ENCODE measurements around the gene PTPRM. TPM values are rescaled to one million over a fixed set of nuclear protein-coding genes. Genes with fewer than 3 reads are reported as not detected.

The PTPRM gene
- total and polyA plus RNA-seq, 5 donors from 2014 or later: 1.1 to 4.6 (median 3.6) TPM

DNA sequence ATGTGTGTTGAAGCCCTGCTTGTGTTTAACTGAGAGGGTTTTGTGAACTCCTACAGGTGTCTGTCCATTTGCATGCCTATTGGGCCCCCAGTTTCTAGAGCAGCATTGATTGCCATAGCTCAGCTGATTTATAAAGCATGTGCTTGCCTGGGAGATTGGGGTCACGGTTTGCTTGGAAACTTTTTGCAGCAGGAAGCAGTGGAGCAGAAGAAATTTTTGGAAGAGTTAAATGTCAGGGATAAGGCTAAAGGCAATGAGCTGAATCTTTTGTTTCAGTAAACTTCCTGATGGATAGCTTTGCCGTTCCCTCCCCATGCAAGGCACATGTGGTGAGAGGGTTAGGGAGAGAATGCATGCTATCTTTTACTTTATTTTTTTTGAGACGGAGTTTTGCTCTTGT, 102.2 kb downstream of the PTPRM start:
- H3K4me1 Mint-ChIP-seq: no peaks in the 10 kb centered on the region

DNA sequence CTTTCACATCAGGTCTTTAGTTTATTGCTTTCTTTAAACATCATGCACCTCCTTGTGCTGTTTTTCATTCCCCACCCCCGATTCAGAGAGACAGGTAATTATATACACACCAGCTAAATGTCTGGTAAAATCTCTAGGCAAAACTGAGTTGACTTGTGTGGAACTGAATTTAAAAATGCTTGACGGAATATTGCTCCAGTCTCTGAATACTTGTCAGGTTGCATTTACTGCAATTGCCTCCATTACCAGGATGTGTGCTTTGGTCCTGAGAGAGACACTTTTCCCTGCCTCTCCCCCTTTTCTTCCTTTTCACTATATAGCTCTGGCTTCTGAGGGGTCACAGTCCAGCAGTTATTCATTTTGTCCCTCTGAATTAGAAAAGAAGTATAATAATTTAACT, 104.0 kb downstream of the PTPRM start:
- ATAC-seq (ENCODE audit: low read depth in 2 of 2): no peak

More for the DNA sequence above, 102.2 kb downstream of the PTPRM start:
- Mint-ChIP-seq H3K27ac (no peak overlapping the region), H3K9me3 (peaks cover 0 to 4% (median 0%) of the 10 kb centered on the region in 7 donors), H3K36me3 (no peaks in the 10 kb centered on the region), H3K27me3 (no peaks in the 10 kb centered on the region), H3K4me3 (no peak overlapping the region)
- no peak overlapping the region for H3K4me3 ChIP-seq (ENCODE audit: low read depth, low read length)
- DNase-seq (no peak), ATAC-seq (ENCODE audit: low read depth in 2 of 2) (no peak)
- no peaks in the 10 kb centered on the region for H3K9me3 ChIP-seq (ENCODE audit: control insufficient read depth in 2 of 2, low read length in 2 of 2)
- no peaks in the 10 kb centered on the region for H3K36me3 ChIP-seq (ENCODE audit: control insufficient read depth, insufficient read depth, low read length)
- H3K4me1 ChIP-seq (ENCODE audit: control insufficient read depth, insufficient read depth, low read length, poor library complexity, severe bottlenecking): no peaks in the 10 kb centered on the region
- H3K27ac ChIP-seq (ENCODE audit: insufficient read depth, low read length, poor library complexity, severe bottlenecking): no peak overlapping the region
- no peaks in the 10 kb centered on the region for H3K27me3 ChIP-seq (ENCODE audit: control insufficient read depth, insufficient read depth, low read length)

DNA sequence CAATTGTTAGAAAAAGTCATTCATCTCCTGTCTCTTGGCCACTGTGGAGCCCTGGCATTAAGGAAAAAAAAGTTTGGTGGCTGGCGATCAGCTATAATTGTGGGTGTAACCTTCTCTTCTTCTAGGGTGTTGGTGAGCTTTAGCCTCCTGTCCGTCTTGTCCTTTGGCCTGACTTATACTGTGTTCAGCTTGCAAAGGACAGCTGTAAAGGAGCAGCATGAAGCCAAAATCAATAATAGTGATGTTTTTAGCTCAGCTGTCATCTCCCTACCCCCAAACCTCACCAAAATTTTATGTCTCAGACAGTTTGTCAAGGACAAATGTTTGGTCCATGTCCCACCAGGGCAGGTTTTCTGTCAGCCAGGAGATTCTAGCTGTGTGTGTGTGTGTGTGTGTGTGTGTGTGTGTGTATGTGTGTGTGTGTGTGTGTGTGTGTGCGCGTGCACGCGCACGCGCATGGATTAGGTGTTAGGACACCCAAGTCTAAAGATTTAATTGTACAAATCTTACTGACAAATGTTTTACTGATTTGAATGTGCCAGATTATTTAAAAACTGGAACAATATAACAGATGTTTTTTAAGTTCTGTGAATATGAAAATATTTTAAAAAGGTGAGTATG, 109.2 kb downstream of the PTPRM start:
- no peak overlapping the region for H3K27ac ChIP-seq (ENCODE audit: insufficient read depth, low read length, poor library complexity, severe bottlenecking)
- ATAC-seq (ENCODE audit: low read depth in 2 of 2) (no peak), DNase-seq (no peak)
- Mint-ChIP-seq H3K4me1 (no peaks in the 10 kb centered on the region), H3K9me3 (peaks cover 0 to 4% (median 0%) of the 10 kb centered on the region in 7 donors), H3K27ac (no peak overlapping the region), H3K36me3 (no peaks in the 10 kb centered on the region), H3K4me3 (no peak overlapping the region), H3K27me3 (no peaks in the 10 kb centered on the region)
- no peaks in the 10 kb centered on the region for H3K27me3 ChIP-seq (ENCODE audit: control insufficient read depth, insufficient read depth, low read length)
- no peak overlapping the region for H3K4me3 ChIP-seq (ENCODE audit: low read depth, low read length)
- no peaks in the 10 kb centered on the region for H3K4me1 ChIP-seq (ENCODE audit: control insufficient read depth, insufficient read depth, low read length, poor library complexity, severe bottlenecking)
- no peaks in the 10 kb centered on the region for H3K9me3 ChIP-seq (ENCODE audit: control insufficient read depth in 2 of 2, low read length in 2 of 2)
- no peaks in the 10 kb centered on the region for H3K36me3 ChIP-seq (ENCODE audit: control insufficient read depth, insufficient read depth, low read length)

More for the DNA sequence above, 104.0 kb downstream of the PTPRM start:
- Histone ChIP-seq H3K9me3 (ENCODE audit: control insufficient read depth in 2 of 2, low read length in 2 of 2) (no peaks in the 10 kb centered on the region), H3K36me3 (ENCODE audit: control insufficient read depth, insufficient read depth, low read length) (no peaks in the 10 kb centered on the region), H3K27ac (ENCODE audit: insufficient read depth, low read length, poor library complexity, severe bottlenecking) (no peak overlapping the region), H3K27me3 (ENCODE audit: control insufficient read depth, insufficient read depth, low read length) (no peaks in the 10 kb centered on the region), H3K4me3 (ENCODE audit: low read depth, low read length) (no peak overlapping the region), H3K4me1 (ENCODE audit: control insufficient read depth, insufficient read depth, low read length, poor library complexity, severe bottlenecking) (no peaks in the 10 kb centered on the region)
- DNase-seq: no peak
- no peak overlapping the region for H3K4me3 Mint-ChIP-seq
- H3K4me1 Mint-ChIP-seq: no peaks in the 10 kb centered on the region
- H3K36me3 Mint-ChIP-seq: no peaks in the 10 kb centered on the region
- H3K27me3 Mint-ChIP-seq: no peaks in the 10 kb centered on the region
- no peak overlapping the region for H3K27ac Mint-ChIP-seq
- peaks cover 0 to 4% (median 0%) of the 10 kb centered on the region in 7 donors for H3K9me3 Mint-ChIP-seq

DNA sequence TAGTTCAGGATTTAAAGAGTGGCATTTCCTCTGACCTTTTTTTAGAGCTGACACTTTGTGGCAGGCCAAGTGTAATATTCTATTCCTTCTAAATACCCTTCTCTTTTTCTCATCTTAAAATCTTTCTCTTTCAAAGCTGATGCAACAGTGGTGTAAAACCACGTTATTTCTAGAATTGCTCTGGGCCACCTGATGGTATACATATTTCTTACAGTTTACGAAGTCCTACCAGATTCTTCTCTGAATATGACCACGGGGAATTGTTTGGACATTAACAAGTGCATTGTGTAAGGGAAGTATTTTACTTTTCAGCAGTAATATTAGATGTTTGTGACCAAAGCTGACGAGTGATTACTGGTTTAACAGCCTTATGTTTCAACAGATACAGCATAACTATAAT, 109.9 kb downstream of the PTPRM start:
- DNase-seq: no peak

DNA sequence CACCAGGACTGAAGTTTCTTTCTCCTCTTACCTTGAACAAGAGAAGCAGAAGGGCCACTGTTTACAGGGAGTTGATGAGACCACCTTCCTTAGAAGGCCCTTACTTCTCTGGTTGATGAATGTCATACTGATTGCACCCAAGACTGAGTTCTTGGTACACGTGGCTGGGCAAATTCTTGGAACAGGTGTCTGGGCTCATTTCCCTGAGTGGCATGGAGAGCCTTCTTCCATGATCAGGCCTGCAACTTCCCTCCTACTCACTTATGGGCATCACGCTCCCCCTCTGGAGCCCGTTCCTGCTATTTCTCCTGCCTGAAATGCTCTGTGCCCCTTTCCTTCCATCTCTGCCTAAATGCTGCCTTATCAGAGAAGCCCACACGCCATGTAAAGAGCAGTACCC, 110.3 kb downstream of the PTPRM start:
- Mint-ChIP-seq H3K27ac (no peak overlapping the region), H3K27me3 (no peaks in the 10 kb centered on the region), H3K4me1 (no peaks in the 10 kb centered on the region), H3K4me3 (no peak overlapping the region), H3K36me3 (no peaks in the 10 kb centered on the region), H3K9me3 (peaks cover 0 to 3% (median 0%) of the 10 kb centered on the region in 7 donors)
- no peak for DNase-seq
- H3K27me3 ChIP-seq (ENCODE audit: control insufficient read depth, insufficient read depth, low read length): no peaks in the 10 kb centered on the region
- no peaks in the 10 kb centered on the region for H3K4me1 ChIP-seq (ENCODE audit: control insufficient read depth, insufficient read depth, low read length, poor library complexity, severe bottlenecking)
- ATAC-seq (ENCODE audit: low read depth in 2 of 2): no peak
- no peak overlapping the region for H3K4me3 ChIP-seq (ENCODE audit: low read depth, low read length)
- H3K9me3 ChIP-seq (ENCODE audit: control insufficient read depth in 2 of 2, low read length in 2 of 2): no peaks in the 10 kb centered on the region
- H3K36me3 ChIP-seq (ENCODE audit: control insufficient read depth, insufficient read depth, low read length): no peaks in the 10 kb centered on the region
- H3K27ac ChIP-seq (ENCODE audit: insufficient read depth, low read length, poor library complexity, severe bottlenecking): no peak overlapping the region

More for the DNA sequence above, 109.9 kb downstream of the PTPRM start:
- Mint-ChIP-seq H3K4me3 (no peak overlapping the region), H3K4me1 (no peaks in the 10 kb centered on the region), H3K27ac (no peak overlapping the region), H3K9me3 (peaks cover 0 to 4% (median 0%) of the 10 kb centered on the region in 7 donors), H3K36me3 (no peaks in the 10 kb centered on the region), H3K27me3 (no peaks in the 10 kb centered on the region)
- Histone ChIP-seq H3K36me3 (ENCODE audit: control insufficient read depth, insufficient read depth, low read length) (no peaks in the 10 kb centered on the region), H3K27ac (ENCODE audit: insufficient read depth, low read length, poor library complexity, severe bottlenecking) (no peak overlapping the region), H3K9me3 (ENCODE audit: control insufficient read depth in 2 of 2, low read length in 2 of 2) (no peaks in the 10 kb centered on the region), H3K4me3 (ENCODE audit: low read depth, low read length) (no peak overlapping the region), H3K4me1 (ENCODE audit: control insufficient read depth, insufficient read depth, low read length, poor library complexity, severe bottlenecking) (no peaks in the 10 kb centered on the region), H3K27me3 (ENCODE audit: control insufficient read depth, insufficient read depth, low read length) (no peaks in the 10 kb centered on the region)
- no peak for ATAC-seq (ENCODE audit: low read depth in 2 of 2)

DNA sequence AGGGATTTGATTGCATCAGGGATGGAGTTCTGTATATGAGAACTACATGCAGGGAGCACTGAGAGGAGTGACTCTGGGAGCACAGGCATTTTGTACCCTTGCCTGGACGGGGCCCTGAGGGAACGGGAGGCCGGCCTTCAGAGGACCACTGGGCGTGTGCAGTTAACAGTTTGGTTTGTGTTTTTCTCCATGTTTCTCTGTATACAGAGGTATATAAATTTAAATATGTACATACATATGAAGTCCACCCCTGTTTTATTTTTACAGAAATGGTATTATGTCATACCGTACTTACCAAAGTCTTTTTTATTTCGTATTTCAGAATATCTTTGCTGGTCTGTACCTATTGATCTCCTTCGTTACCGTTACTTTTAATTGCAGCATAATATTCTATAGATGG, 111.3 kb downstream of the PTPRM start:
- Histone ChIP-seq H3K9me3 (ENCODE audit: control insufficient read depth in 2 of 2, low read length in 2 of 2) (no peaks in the 10 kb centered on the region), H3K27ac (ENCODE audit: insufficient read depth, low read length, poor library complexity, severe bottlenecking) (no peak overlapping the region), H3K27me3 (ENCODE audit: control insufficient read depth, insufficient read depth, low read length) (no peaks in the 10 kb centered on the region), H3K4me3 (ENCODE audit: low read depth, low read length) (no peak overlapping the region), H3K4me1 (ENCODE audit: control insufficient read depth, insufficient read depth, low read length, poor library complexity, severe bottlenecking) (no peaks in the 10 kb centered on the region), H3K36me3 (ENCODE audit: control insufficient read depth, insufficient read depth, low read length) (no peaks in the 10 kb centered on the region)
- H3K27ac Mint-ChIP-seq: no peak overlapping the region
- H3K9me3 Mint-ChIP-seq: peaks cover 0 to 3% (median 0%) of the 10 kb centered on the region in 7 donors
- DNase-seq: no peak
- H3K27me3 Mint-ChIP-seq: no peaks in the 10 kb centered on the region
- no peaks in the 10 kb centered on the region for H3K36me3 Mint-ChIP-seq
- H3K4me1 Mint-ChIP-seq: no peaks in the 10 kb centered on the region
- no peak overlapping the region for H3K4me3 Mint-ChIP-seq
- ATAC-seq (ENCODE audit: low read depth in 2 of 2): no peak

DNA sequence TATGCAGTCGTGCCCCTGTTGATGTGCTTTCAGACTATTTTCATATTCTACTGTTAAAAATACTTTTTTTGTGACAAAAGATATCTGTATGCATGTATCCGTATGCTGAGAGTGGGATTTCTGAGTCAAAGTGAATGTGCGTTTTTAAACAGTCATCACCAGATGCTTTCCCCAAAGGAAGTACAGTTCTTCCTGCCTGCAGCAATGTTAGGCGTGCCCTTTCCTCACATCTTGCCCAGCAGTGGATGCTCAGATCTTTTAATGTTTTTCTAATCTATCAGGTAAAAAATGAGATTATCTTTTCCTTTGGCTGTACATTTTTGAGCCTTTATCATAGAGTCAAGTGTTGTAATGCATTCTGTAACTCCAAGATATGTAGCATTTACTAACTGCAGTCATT, 111.7 kb downstream of the PTPRM start:
- H3K27me3 Mint-ChIP-seq: no peaks in the 10 kb centered on the region
- H3K4me3 Mint-ChIP-seq: no peak overlapping the region
- Histone ChIP-seq H3K4me3 (ENCODE audit: low read depth, low read length) (no peak overlapping the region), H3K27ac (ENCODE audit: insufficient read depth, low read length, poor library complexity, severe bottlenecking) (no peak overlapping the region), H3K36me3 (ENCODE audit: control insufficient read depth, insufficient read depth, low read length) (no peaks in the 10 kb centered on the region), H3K9me3 (ENCODE audit: control insufficient read depth in 2 of 2, low read length in 2 of 2) (no peaks in the 10 kb centered on the region), H3K27me3 (ENCODE audit: control insufficient read depth, insufficient read depth, low read length) (no peaks in the 10 kb centered on the region), H3K4me1 (ENCODE audit: control insufficient read depth, insufficient read depth, low read length, poor library complexity, severe bottlenecking) (no peaks in the 10 kb centered on the region)
- H3K27ac Mint-ChIP-seq: no peak overlapping the region
- DNase-seq: no peak
- no peak for ATAC-seq (ENCODE audit: low read depth in 2 of 2)
- H3K4me1 Mint-ChIP-seq: no peaks in the 10 kb centered on the region
- peaks cover 0 to 3% (median 0%) of the 10 kb centered on the region in 7 donors for H3K9me3 Mint-ChIP-seq
- no peaks in the 10 kb centered on the region for H3K36me3 Mint-ChIP-seq

DNA sequence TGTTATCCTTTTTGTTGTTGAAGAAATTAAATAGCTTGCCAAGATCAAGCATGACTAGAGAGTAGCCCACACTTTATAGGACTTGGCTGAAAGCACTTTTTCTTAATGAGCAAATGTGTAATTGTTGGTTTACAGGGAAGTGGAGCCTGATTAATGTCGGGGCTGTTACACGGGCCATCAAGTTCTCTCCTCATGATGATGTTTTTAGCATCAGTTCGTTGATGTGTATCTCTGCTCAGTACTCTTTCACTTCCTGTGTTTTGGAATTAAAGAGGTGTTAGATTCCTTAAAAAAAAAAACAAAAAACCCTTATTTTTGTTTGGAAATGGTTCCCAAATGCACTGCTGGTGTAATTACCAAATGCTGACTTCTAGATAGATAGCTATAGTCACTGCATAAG, 114.2 kb downstream of the PTPRM start:
- Histone ChIP-seq H3K27me3 (ENCODE audit: control insufficient read depth, insufficient read depth, low read length) (no peaks in the 10 kb centered on the region), H3K4me3 (ENCODE audit: low read depth, low read length) (no peak overlapping the region), H3K4me1 (ENCODE audit: control insufficient read depth, insufficient read depth, low read length, poor library complexity, severe bottlenecking) (no peaks in the 10 kb centered on the region), H3K36me3 (ENCODE audit: control insufficient read depth, insufficient read depth, low read length) (no peaks in the 10 kb centered on the region), H3K27ac (ENCODE audit: insufficient read depth, low read length, poor library complexity, severe bottlenecking) (no peak overlapping the region), H3K9me3 (ENCODE audit: control insufficient read depth in 2 of 2, low read length in 2 of 2) (no peaks in the 10 kb centered on the region)
- Mint-ChIP-seq H3K9me3 (peaks cover 0 to under 1% (median 0%) of the 10 kb centered on the region in 7 donors), H3K27ac (no peak overlapping the region), H3K4me3 (no peak overlapping the region), H3K36me3 (no peaks in the 10 kb centered on the region), H3K4me1 (peaks cover 0 to 4% (median 0%) of the 10 kb centered on the region in 4 donors), H3K27me3 (no peaks in the 10 kb centered on the region)
- no peak for DNase-seq
- ATAC-seq (ENCODE audit: low read depth in 2 of 2): no peak
